GM23338 (cell line): ENCODE measurements around the gene RHNO1. TPM values are rescaled to one million over a fixed set of nuclear protein-coding genes. Genes with fewer than 3 reads are reported as not detected.

Experiments
- ATAC-seq: fragments of 200-7000 bp; cut with Tn5 transposase; 3 replicates; pipeline ENCODE4 v1.9.1; 2020
- DNase-seq: peaks from one replicate; pipeline ENCODE4 v3.0.0-alpha.2; 2015; ENCODE audit warnings: low spot score
- H2AFZ ChIP-seq: fragments of 200-600 bp; sonication (generic); 2 replicates; pipeline ENCODE4 v1.8.0; 2016; ENCODE audit warnings: antibody characterized with exemption, mild to moderate bottlenecking, moderate library complexity
- H3F3A ChIP-seq: fragments of 200-600 bp; sonication (generic); replicated peaks from 2 replicates; pipeline ENCODE4 v1.8.0; 2017; ENCODE audit warnings: antibody characterized with exemption, mixed run types, low read depth
- H3K27ac ChIP-seq: fragments of 200-600 bp; sonication (generic); 2 replicates; pipeline ENCODE4 v1.6.1; 2016; ENCODE audit warnings: low read depth
- H3K27me3 ChIP-seq: fragments of 200-600 bp; sonication (generic); 2 replicates; pipeline ENCODE4 v1.8.0; 2016; ENCODE audit warnings: mild to moderate bottlenecking, mixed run types, moderate library complexity; ENCODE audit not compliant: insufficient read depth
- H3K36me3 ChIP-seq: fragments of 200-600 bp; sonication (generic); 2 replicates; pipeline ENCODE4 v1.8.0; 2016; ENCODE audit warnings: mild to moderate bottlenecking; ENCODE audit not compliant: insufficient read depth
- H3K4me1 ChIP-seq: fragments of 200-600 bp; sonication (generic); 2 replicates; pipeline ENCODE4 v1.8.0; 2016; ENCODE audit warnings: mild to moderate bottlenecking, moderate library complexity; ENCODE audit not compliant: insufficient read depth
- H3K4me2 ChIP-seq: fragments of 200-600 bp; sonication (generic); 2 replicates; pipeline ENCODE4 v1.7.1; 2017; ENCODE audit warnings: mixed run types
- H3K4me3 ChIP-seq: fragments of 200-600 bp; sonication (generic); 2 replicates; pipeline ENCODE4 v1.6.1; 2016; ENCODE audit warnings: mixed run types
- H3K79me2 ChIP-seq: fragments of 200-600 bp; sonication (generic); replicated peaks from 2 replicates; pipeline ENCODE4 v1.8.0; 2017; ENCODE audit warnings: mild to moderate bottlenecking; ENCODE audit not compliant: insufficient read depth
- H3K9me2 ChIP-seq: fragments of 200-600 bp; sonication (generic); 2 replicates; pipeline ENCODE4 v1.8.0; 2017; ENCODE audit not compliant: insufficient read depth
- H4K20me1 ChIP-seq: fragments of 200-600 bp; sonication (generic); replicated peaks from 2 replicates; pipeline ENCODE4 v1.8.0; 2017; ENCODE audit warnings: mild to moderate bottlenecking; ENCODE audit not compliant: insufficient read depth
- H3K27ac Mint-ChIP-seq: 2 replicates; pipeline ENCODE4 v1.8.0; 2020; ENCODE audit warnings: inconsistent platforms, mild to moderate bottlenecking, moderate library complexity, mixed read lengths
- H3K27me3 Mint-ChIP-seq: 3 replicates; pipeline ENCODE4 v1.8.0; 2022; ENCODE audit warnings: low read depth, mild to moderate bottlenecking, moderate library complexity, mixed read lengths, inconsistent platforms; ENCODE audit not compliant: insufficient read depth, poor library complexity
- H3K36me3 Mint-ChIP-seq: 3 replicates; pipeline ENCODE4 v1.8.0; 2021; ENCODE audit warnings: low read depth, mild to moderate bottlenecking, inconsistent platforms, moderate library complexity, mixed read lengths
- H3K4me1 Mint-ChIP-seq: 3 replicates; pipeline ENCODE4 v1.8.0; 2020; ENCODE audit warnings: mild to moderate bottlenecking, inconsistent platforms, mixed read lengths
- H3K4me3 Mint-ChIP-seq: 3 replicates; pipeline ENCODE4 v1.8.0; 2021; ENCODE audit warnings: moderate library complexity, mild to moderate bottlenecking, inconsistent platforms, mixed read lengths
- H3K9me3 Mint-ChIP-seq: 3 replicates; pipeline ENCODE4 v1.8.0; 2020; ENCODE audit warnings: moderate library complexity, mild to moderate bottlenecking, inconsistent platforms, mixed read lengths
- CREB1 ChIP-seq: fragments of 250-450 bp; sonication (Bioruptor Pico); IDR thresholded peaks from 2 replicates; pipeline ENCODE4 v1.5.0; 2020; ENCODE audit warnings: low read depth, mild to moderate bottlenecking, moderate library complexity
- EZH2 ChIP-seq: fragments of 200-600 bp; sonication (generic); IDR thresholded peaks from one replicate; pipeline ENCODE4 v1.8.0; 2017; ENCODE audit warnings: antibody characterized with exemption, mild to moderate bottlenecking, low read depth; ENCODE audit not compliant: unreplicated experiment
- EZH2phosphoT487 ChIP-seq: fragments of 200-600 bp; sonication (generic); IDR thresholded peaks from one replicate; pipeline ENCODE4 v1.8.1; 2018; ENCODE audit warnings: antibody characterized with exemption; ENCODE audit not compliant: unreplicated experiment
- JUNB ChIP-seq: IDR thresholded peaks from one replicate; pipeline ENCODE4 v1.6.1; 2016; ENCODE audit warnings: antibody characterized with exemption; ENCODE audit not compliant: unreplicated experiment
- NANOG ChIP-seq: IDR thresholded peaks from 2 replicates; pipeline ENCODE4 v1.6.1; 2016; ENCODE audit warnings: antibody characterized with exemption, borderline replicate concordance
- POLR2AphosphoS5 ChIP-seq: IDR thresholded peaks from 2 replicates; pipeline ENCODE4 v1.6.1; 2016; ENCODE audit warnings: antibody characterized with exemption, low read depth
- STAT1 ChIP-seq: IDR thresholded peaks from one replicate; pipeline ENCODE4 v1.6.1; 2016; ENCODE audit warnings: antibody characterized with exemption; ENCODE audit not compliant: unreplicated experiment
- ZNF114 ChIP-seq: fragments of 250-450 bp; sonication (Bioruptor Pico); IDR thresholded peaks from 2 replicates; pipeline ENCODE4 v1.5.0; 2020; ENCODE audit warnings: mild to moderate bottlenecking, moderate library complexity
- ZNF331 ChIP-seq: fragments of 250-450 bp; sonication (Bioruptor Pico); IDR thresholded peaks from 2 replicates; pipeline ENCODE4 v1.5.0; 2020; ENCODE audit warnings: low read depth, mild to moderate bottlenecking, moderate library complexity
- polyA plus RNA-seq: library from polyadenylated mRNA; unstranded; fragments of >200 nt; fragmentation: Nextera tagmentation; extraction: Ambion mirVana; gene quantifications from 2 replicates; pipeline ENCODE4 v1.2.1, GENCODE V29; 2016
- total RNA-seq: library from RNA; depleted of rRNA; stranded (reverse); fragments of >200 nt; shearing (Covaris generic); gene quantifications from 2 replicates; pipeline ENCODE4 v1.2.3, GENCODE V29; 2014
- TF ChIP-seq, protein P1 (sequence below): IDR thresholded peaks from 2 replicates; pipeline ENCODE4 v1.6.1; 2016; ENCODE audit warnings: antibody characterized with exemption
- TF ChIP-seq, protein P2 (sequence below): IDR thresholded peaks from one replicate; pipeline ENCODE4 v1.6.1; 2018; ENCODE audit warnings: antibody characterized with exemption; ENCODE audit not compliant: unreplicated experiment
- TF ChIP-seq, protein P3 (sequence below): fragments of 250-450 bp; sonication (Bioruptor Pico); IDR thresholded peaks from 2 replicates; pipeline ENCODE4 v1.5.0; 2020; ENCODE audit warnings: mild to moderate bottlenecking, moderate library complexity
- TF ChIP-seq, protein P4 (sequence below), 2 experiments: fragments of 200-600 bp in 1 of 2; sonication (generic) in 1 of 2; conservative IDR thresholded peaks; 2 replicates each; pipeline versions ENCODE4 v1.5.1 to v1.6.1; 2016 to 2017; ENCODE audit warnings: antibody characterized with exemption in 2 of 2, low read depth in 2 of 2, mild to moderate bottlenecking in 2 of 2, moderate library complexity in 1 of 2

The RHNO1 gene
- total and polyA plus RNA-seq, 2 experiments from 2014 or later, result 56.4 to 63.8 TPM

DNA sequence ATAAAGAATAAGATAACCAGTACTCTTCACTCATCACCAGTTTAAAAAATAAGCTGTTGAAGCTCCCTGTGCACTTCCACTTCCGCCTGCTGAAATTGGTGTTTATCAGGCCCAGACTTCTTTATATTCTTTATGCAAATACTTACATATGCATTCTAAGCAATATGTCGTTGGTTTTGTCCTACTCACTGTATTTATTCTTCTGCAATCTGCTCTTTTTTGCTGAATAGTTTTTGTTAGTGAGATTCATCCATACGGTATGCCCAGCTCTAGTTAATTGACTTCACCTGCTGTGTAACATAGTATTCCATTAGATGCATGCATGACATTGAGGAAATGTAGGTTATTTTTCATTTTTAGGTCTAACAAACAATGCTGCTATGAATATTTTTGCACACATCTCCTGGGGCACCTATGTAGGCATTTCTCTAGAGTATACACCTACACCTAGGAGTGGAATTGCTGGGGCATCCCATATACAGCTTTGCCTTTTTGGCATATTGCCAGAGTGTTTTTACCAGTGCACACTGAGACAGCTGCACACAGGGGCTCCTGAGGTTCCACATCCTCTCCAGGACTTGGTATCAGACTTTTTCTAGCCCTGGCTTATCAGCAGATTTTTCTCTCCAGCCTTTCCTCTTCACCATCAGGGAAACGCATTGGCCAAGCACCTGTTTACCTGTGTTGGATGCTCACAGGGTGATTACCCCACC is 41.2 kb upstream of the RHNO1 start:
- Histone ChIP-seq H3K4me3 (no peak overlapping the region), H3K4me2 (no peak overlapping the region), H3K27ac (no peak overlapping the region), H3K27me3 (no peaks in the 10 kb centered on the region), H3K36me3 (no peaks in the 10 kb centered on the region), H3K79me2 (no peaks in the 10 kb centered on the region), H3K9me2 (no peaks in the 10 kb centered on the region), H3K4me1 (peaks cover 12% of the 10 kb centered on the region; the same call in 1 of the 2 replicates), H3F3A (0 out of 2 replicates have a peak, but pooled peaks cover 3% of the 10 kb centered on the region), H4K20me1 (peaks cover 5% of the 10 kb centered on the region; the same call in 1 of the 2 replicates), H2AFZ (no peak overlapping the region)
- DNase-seq (no peak), ATAC-seq (no peak)
- peaks cover 8% of the 10 kb centered on the region for H3K27me3 Mint-ChIP-seq
- no peak for TF ChIP-seq JUNB
- TF ChIP-seq ZNF114, result no peak
- TF ChIP-seq, protein P1, sequence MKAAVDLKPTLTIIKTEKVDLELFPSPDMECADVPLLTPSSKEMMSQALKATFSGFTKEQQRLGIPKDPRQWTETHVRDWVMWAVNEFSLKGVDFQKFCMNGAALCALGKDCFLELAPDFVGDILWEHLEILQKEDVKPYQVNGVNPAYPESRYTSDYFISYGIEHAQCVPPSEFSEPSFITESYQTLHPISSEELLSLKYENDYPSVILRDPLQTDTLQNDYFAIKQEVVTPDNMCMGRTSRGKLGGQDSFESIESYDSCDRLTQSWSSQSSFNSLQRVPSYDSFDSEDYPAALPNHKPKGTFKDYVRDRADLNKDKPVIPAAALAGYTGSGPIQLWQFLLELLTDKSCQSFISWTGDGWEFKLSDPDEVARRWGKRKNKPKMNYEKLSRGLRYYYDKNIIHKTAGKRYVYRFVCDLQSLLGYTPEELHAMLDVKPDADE, result no peak
- TF ChIP-seq, protein P2, sequence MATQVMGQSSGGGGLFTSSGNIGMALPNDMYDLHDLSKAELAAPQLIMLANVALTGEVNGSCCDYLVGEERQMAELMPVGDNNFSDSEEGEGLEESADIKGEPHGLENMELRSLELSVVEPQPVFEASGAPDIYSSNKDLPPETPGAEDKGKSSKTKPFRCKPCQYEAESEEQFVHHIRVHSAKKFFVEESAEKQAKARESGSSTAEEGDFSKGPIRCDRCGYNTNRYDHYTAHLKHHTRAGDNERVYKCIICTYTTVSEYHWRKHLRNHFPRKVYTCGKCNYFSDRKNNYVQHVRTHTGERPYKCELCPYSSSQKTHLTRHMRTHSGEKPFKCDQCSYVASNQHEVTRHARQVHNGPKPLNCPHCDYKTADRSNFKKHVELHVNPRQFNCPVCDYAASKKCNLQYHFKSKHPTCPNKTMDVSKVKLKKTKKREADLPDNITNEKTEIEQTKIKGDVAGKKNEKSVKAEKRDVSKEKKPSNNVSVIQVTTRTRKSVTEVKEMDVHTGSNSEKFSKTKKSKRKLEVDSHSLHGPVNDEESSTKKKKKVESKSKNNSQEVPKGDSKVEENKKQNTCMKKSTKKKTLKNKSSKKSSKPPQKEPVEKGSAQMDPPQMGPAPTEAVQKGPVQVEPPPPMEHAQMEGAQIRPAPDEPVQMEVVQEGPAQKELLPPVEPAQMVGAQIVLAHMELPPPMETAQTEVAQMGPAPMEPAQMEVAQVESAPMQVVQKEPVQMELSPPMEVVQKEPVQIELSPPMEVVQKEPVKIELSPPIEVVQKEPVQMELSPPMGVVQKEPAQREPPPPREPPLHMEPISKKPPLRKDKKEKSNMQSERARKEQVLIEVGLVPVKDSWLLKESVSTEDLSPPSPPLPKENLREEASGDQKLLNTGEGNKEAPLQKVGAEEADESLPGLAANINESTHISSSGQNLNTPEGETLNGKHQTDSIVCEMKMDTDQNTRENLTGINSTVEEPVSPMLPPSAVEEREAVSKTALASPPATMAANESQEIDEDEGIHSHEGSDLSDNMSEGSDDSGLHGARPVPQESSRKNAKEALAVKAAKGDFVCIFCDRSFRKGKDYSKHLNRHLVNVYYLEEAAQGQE, result no peak
- TF ChIP-seq, protein P3, sequence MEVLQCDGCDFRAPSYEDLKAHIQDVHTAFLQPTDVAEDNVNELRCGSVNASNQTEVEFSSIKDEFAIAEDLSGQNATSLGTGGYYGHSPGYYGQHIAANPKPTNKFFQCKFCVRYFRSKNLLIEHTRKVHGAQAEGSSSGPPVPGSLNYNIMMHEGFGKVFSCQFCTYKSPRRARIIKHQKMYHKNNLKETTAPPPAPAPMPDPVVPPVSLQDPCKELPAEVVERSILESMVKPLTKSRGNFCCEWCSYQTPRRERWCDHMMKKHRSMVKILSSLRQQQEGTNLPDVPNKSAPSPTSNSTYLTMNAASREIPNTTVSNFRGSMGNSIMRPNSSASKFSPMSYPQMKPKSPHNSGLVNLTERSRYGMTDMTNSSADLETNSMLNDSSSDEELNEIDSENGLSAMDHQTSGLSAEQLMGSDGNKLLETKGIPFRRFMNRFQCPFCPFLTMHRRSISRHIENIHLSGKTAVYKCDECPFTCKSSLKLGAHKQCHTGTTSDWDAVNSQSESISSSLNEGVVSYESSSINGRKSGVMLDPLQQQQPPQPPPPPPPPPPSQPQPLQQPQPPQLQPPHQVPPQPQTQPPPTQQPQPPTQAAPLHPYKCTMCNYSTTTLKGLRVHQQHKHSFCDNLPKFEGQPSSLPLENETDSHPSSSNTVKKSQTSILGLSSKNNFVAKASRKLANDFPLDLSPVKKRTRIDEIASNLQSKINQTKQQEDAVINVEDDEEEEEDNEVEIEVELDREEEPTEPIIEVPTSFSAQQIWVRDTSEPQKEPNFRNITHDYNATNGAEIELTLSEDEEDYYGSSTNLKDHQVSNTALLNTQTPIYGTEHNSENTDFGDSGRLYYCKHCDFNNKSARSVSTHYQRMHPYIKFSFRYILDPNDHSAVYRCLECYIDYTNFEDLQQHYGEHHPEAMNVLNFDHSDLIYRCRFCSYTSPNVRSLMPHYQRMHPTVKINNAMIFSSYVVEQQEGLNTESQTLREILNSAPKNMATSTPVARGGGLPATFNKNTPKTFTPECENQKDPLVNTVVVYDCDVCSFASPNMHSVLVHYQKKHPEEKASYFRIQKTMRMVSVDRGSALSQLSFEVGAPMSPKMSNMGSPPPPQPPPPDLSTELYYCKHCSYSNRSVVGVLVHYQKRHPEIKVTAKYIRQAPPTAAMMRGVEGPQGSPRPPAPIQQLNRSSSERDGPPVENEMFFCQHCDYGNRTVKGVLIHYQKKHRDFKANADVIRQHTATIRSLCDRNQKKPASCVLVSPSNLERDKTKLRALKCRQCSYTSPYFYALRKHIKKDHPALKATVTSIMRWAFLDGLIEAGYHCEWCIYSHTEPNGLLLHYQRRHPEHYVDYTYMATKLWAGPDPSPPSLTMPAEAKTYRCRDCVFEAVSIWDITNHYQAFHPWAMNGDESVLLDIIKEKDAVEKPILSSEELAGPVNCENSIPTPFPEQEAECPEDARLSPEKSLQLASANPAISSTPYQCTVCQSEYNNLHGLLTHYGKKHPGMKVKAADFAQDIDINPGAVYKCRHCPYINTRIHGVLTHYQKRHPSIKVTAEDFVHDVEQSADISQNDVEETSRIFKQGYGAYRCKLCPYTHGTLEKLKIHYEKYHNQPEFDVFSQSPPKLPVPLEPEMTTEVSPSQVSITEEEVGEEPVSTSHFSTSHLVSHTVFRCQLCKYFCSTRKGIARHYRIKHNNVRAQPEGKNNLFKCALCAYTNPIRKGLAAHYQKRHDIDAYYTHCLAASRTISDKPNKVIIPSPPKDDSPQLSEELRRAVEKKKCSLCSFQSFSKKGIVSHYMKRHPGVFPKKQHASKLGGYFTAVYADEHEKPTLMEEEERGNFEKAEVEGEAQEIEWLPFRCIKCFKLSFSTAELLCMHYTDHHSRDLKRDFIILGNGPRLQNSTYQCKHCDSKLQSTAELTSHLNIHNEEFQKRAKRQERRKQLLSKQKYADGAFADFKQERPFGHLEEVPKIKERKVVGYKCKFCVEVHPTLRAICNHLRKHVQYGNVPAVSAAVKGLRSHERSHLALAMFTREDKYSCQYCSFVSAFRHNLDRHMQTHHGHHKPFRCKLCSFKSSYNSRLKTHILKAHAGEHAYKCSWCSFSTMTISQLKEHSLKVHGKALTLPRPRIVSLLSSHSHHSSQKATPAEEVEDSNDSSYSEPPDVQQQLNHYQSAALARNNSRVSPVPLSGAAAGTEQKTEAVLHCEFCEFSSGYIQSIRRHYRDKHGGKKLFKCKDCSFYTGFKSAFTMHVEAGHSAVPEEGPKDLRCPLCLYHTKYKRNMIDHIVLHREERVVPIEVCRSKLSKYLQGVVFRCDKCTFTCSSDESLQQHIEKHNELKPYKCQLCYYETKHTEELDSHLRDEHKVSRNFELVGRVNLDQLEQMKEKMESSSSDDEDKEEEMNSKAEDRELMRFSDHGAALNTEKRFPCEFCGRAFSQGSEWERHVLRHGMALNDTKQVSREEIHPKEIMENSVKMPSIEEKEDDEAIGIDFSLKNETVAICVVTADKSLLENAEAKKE (CRISPR knock-in tag), result no peak
- TF ChIP-seq, protein P4, sequence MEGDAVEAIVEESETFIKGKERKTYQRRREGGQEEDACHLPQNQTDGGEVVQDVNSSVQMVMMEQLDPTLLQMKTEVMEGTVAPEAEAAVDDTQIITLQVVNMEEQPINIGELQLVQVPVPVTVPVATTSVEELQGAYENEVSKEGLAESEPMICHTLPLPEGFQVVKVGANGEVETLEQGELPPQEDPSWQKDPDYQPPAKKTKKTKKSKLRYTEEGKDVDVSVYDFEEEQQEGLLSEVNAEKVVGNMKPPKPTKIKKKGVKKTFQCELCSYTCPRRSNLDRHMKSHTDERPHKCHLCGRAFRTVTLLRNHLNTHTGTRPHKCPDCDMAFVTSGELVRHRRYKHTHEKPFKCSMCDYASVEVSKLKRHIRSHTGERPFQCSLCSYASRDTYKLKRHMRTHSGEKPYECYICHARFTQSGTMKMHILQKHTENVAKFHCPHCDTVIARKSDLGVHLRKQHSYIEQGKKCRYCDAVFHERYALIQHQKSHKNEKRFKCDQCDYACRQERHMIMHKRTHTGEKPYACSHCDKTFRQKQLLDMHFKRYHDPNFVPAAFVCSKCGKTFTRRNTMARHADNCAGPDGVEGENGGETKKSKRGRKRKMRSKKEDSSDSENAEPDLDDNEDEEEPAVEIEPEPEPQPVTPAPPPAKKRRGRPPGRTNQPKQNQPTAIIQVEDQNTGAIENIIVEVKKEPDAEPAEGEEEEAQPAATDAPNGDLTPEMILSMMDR (conservative IDR thresholded peaks at IDR 0.05; ENCODE audit: low read depth in 2 of 2), result no peak
- no peak for TF ChIP-seq STAT1
- TF ChIP-seq ZNF331 (CRISPR knock-in tag), result no peak
- no peak for TF ChIP-seq POLR2AphosphoS5
- TF ChIP-seq EZH2, result no peak
- no peak for TF ChIP-seq EZH2phosphoT487
- TF ChIP-seq NANOG, result no peak
- no peak for TF ChIP-seq CREB1
- H3K36me3 Mint-ChIP-seq, result peaks cover 11% of the 10 kb centered on the region
- H3K27ac Mint-ChIP-seq, result no peak overlapping the region
- no peaks in the 10 kb centered on the region; the same call in 2 of the 3 replicates for H3K9me3 Mint-ChIP-seq
- peaks cover 19% of the 10 kb centered on the region for H3K4me1 Mint-ChIP-seq
- no peak overlapping the region for H3K4me3 Mint-ChIP-seq
